Measurements from ENCODE around the gene HRH3.

Gene HRH3

GRCh38 chr20:62228982-62229545 is 9.0 kb upstream of the HRH3 start:
- DNase-seq: no peak

GRCh38 chr20:62227977-62228958 is 8.2 kb upstream of the HRH3 start:
- no peak for DNase-seq

GRCh38 chr20:62227591-62227976 is 7.5 kb upstream of the HRH3 start:
- DNase-seq: no peak

GRCh38 chr20:62226707-62227590 is 6.9 kb upstream of the HRH3 start:
- DNase-seq: no peak

- DNase-seq: no peak
These were observed 6.0 kb upstream of the HRH3 start for GRCh38 chr20:62225820-62226635.

GRCh38 chr20:62225026-62225425 is 4.9 kb upstream of the HRH3 start:
- DNase-seq: no peak

GRCh38 chr20:62224113-62224855 is 4.2 kb upstream of the HRH3 start:
- DNase-seq: no peak

GRCh38 chr20:62223571-62223970 is 3.5 kb upstream of the HRH3 start:
- DNase-seq: no peak

- no peak for DNase-seq
These were observed 2.9 kb upstream of the HRH3 start for GRCh38 chr20:62222972-62223371.

GRCh38 chr20:62222266-62222850 is 2.3 kb upstream of the HRH3 start:
- no peak for DNase-seq

GRCh38 chr20:62220666-62221568 is 839 bp upstream of the HRH3 start:
- no peak for DNase-seq

GRCh38 chr20:62219101-62219991 is 732 bp downstream of the HRH3 start:
- no peak for DNase-seq

- DNase-seq: no peak
These were observed 1.9 kb downstream of the HRH3 start for GRCh38 chr20:62217913-62218773.

- DNase-seq: no peak
These were observed 3.2 kb downstream of the HRH3 start for GRCh38 chr20:62216636-62217566.

- DNase-seq: no peak
These were observed 4.0 kb downstream of the HRH3 start for GRCh38 chr20:62215991-62216635.
